GM13976 (cell line): ENCODE results near the gene PRKG1.

Experiments used
- DNase-seq: peaks from one replicate; pipeline ENCODE4 v3.0.0; 2012; ENCODE audit warnings: low spot score
- in situ Hi-C: fragments of 300-500 bp; cut with MboI; formaldehyde crosslinking; loops from one replicate; pipeline ENCODE4 v1.12.0; 2022; ENCODE audit warnings: low sequenced_read_pairs, mixed read lengths, inconsistent platforms; ENCODE audit not compliant: unreplicated experiment
- TF ChIP-seq, protein P1 (sequence below): IDR thresholded peaks from 2 replicates; pipeline ENCODE4 v1.5.1; 2012; ENCODE audit warnings: borderline replicate concordance, mild to moderate bottlenecking; ENCODE audit not compliant: insufficient read depth; ENCODE audit errors: extremely low read depth, missing control alignments, control extremely low read depth

Gene PRKG1

DNA sequence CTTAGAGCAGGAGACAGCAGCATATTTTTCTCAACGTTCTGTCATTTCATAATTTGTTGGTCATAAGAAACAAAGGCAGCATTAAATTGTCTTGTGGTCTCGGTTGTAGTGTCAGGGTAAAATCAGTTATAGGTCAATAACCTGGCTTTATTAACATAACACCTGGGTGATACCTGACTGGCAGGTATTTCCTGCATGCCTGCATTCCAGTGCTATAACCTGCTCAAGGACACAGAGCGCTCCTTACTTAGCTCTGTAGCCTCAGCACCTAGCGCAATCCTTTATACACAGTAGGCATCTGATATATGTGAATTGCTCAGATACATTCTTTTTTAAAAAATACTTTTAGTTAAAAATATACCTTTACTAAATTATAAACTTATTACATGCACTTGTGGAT is 38.9 kb upstream of the PRKG1 start:
- no peak for DNase-seq
- TF ChIP-seq, protein P1, sequence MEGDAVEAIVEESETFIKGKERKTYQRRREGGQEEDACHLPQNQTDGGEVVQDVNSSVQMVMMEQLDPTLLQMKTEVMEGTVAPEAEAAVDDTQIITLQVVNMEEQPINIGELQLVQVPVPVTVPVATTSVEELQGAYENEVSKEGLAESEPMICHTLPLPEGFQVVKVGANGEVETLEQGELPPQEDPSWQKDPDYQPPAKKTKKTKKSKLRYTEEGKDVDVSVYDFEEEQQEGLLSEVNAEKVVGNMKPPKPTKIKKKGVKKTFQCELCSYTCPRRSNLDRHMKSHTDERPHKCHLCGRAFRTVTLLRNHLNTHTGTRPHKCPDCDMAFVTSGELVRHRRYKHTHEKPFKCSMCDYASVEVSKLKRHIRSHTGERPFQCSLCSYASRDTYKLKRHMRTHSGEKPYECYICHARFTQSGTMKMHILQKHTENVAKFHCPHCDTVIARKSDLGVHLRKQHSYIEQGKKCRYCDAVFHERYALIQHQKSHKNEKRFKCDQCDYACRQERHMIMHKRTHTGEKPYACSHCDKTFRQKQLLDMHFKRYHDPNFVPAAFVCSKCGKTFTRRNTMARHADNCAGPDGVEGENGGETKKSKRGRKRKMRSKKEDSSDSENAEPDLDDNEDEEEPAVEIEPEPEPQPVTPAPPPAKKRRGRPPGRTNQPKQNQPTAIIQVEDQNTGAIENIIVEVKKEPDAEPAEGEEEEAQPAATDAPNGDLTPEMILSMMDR: no peak
- in situ Hi-C loops: no loop called here

DNA sequence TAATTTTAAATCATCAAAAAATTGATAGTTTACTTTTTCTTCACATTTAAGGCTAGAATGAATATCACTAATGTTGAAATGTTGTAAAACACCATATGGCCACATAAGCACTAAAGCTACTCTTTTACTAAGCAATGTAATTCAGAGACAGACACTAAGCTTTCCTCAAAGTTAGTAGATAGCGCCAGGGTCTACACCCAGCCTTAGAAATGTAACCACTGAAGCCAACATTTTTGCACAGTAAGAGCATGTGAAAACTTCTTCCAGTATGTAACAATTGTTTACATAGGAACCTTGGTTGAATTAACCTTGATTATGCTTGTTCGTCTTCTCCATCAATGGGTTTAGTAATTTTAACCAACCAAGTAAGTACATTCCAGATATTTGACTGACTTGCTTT is 28.4 kb upstream of the PRKG1 start:
- TF ChIP-seq, protein P1: no peak

DNA sequence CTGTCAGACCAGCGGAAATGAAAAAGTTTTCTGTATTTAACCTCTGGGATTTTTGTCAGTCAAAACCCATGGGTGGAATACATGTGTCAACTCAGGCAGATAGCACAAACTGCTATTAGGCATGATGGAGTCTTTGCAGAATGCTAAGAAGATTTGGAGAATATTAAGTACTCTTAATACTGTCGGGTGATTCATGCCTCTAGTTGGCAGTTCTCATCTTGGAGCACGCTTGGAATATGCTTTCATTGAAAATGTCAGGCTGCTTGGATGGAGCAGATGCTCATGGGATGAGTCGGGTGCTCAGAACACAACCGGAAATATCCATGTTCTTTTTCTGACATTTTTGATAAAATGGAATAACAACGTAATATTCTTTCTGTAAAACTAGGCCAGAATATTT is 27.6 kb upstream of the PRKG1 start:
- DNase-seq: no peak
- in situ Hi-C loops: no loop called here
- TF ChIP-seq, protein P1: no peak

More for the DNA sequence above, 28.4 kb upstream of the PRKG1 start:
- no peak for DNase-seq
- in situ Hi-C loops: no loop called here

DNA sequence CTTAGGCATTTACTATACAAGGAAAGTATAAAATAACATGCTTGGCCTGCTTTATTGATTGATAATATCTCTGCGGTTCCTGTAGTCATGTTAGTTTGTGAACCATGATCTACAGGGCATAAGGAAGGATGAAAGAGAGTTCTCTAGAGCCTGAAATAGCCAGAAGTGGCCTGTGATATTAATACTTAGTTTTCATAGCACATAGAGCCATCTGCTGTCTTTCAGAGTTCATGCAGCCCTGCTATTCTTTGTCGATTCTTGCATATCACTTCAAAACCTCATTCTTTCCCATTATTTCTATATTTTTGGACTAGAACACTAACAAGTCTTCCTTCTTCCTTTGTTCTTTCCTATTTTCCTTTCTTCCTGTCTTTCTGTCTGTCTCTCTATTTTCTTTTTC is 26.4 kb upstream of the PRKG1 start:
- no peak for DNase-seq
- in situ Hi-C loops: no loop called here
- TF ChIP-seq, protein P1: no peak

DNA sequence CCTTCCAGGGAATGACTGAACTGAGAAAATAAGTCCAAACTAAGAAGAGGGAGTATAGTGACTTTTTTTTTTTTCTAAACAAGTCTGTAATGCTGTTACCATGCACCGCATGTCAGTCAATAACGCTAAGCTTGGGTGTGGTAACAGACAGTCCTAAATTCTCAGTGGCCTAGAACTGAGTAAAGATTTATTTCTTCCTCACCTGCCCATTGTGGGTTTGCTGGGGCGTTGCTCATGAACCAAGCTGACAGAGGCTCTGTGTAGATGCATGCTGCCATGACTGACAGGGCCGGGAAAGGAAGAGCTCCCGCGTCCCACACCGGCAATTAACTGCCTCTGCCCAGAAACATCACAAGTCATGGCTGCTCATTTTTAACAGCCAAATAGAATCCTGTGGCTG is 25.5 kb upstream of the PRKG1 start:
- no peak for DNase-seq
- TF ChIP-seq, protein P1: no peak
- in situ Hi-C loops: no loop called here

DNA sequence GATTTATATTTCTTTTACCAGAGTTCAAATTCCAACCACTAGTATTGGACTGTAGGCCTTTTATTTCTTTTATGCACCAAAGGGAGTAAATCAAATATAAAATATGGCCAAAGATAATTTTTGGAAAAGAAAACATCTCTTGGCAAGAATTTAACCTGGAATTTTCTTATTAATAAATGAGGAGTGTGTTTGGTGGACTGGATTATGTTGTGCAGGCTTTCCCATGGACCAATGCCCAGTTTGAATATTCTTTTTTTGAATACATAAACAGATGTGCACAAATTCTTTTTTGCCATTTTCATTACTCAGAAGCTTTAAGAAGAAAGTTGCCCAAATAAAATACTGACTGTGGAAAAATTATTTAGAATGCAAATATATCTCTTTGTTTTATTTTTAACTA is 22.1 kb upstream of the PRKG1 start:
- DNase-seq: no peak
- in situ Hi-C loops: no loop called here

More for the DNA sequence above, 22.1 kb upstream of the PRKG1 start:
- TF ChIP-seq, protein P1: no peak
